ENCODE data around the gene FBXL14.

- TF ChIP-seq CTCF (IDR thresholded peaks at IDR 0.05; ENCODE audit: low read depth, low read length): no peak
- no peak for TF ChIP-seq MYC (IDR thresholded peaks at IDR 0.05; ENCODE audit: low read depth, low read length)
Measured at GRCh38 chr12:1532375-1533165, 61.8 kb downstream of the FBXL14 start.
